NB4 (cell line): ENCODE data around the gene LYST.

Experiments
- DNase-seq: peaks from one replicate; pipeline ENCODE4 v3.0.0; 2010; ENCODE audit warnings: low read depth
- H3K4me3 ChIP-seq: one replicate; pipeline ENCODE4 v1.5.1; 2011; ENCODE audit warnings: mild to moderate bottlenecking, low read depth, low read length, moderate library complexity
- CTCF ChIP-seq: IDR thresholded peaks from one replicate; pipeline ENCODE4 v1.5.1; 2012; ENCODE audit warnings: low read depth, low read length
- MYC ChIP-seq: IDR thresholded peaks from 2 replicates; pipeline ENCODE4 v1.6.1; 2011; ENCODE audit warnings: low read depth, low read length
- POLR2A ChIP-seq: IDR thresholded peaks from 2 replicates; pipeline ENCODE4 v1.6.1; 2011; ENCODE audit warnings: mild to moderate bottlenecking; ENCODE audit not compliant: insufficient read length; ENCODE audit errors: extremely low read depth
- TF ChIP-seq, protein P1 (sequence below): IDR thresholded peaks from 2 replicates; pipeline ENCODE4 v1.6.1; 2011; ENCODE audit warnings: low read depth, low read length

The LYST gene

GRCh38 chr1:235748747-235749146 is 118.0 kb downstream of the LYST start:
- DNase-seq = no peak
- no peak for TF ChIP-seq POLR2A
- TF ChIP-seq CTCF = no peak
- TF ChIP-seq, protein P1, sequence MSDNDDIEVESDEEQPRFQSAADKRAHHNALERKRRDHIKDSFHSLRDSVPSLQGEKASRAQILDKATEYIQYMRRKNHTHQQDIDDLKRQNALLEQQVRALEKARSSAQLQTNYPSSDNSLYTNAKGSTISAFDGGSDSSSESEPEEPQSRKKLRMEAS = no peak
- TF ChIP-seq MYC = no peak
- H3K4me3 ChIP-seq = no peak overlapping the region

DNA sequence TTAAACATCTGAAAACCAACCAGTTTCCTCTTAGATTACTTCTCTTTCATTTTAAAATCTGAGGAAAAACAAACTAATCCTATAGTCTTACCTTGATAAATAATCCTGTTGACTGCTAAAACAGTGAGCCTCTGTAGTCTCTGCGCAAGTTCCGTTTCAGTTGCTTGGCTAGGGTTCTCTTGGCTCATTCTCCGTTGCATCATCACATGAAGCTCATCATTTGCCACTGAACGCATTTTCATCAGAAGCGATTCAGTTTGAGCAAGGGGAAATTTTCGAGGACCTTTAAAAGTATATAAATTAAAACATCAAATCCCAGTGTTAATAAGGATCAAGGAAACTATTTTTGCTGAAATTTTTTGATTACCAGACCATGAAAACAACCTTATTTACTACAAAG is 120.5 kb downstream of the LYST start:
- H3K4me3 ChIP-seq = no peak overlapping the region
- DNase-seq = no peak
- TF ChIP-seq, protein P1 = no peak
- TF ChIP-seq CTCF (no peak), POLR2A (no peak), MYC (no peak)

DNA sequence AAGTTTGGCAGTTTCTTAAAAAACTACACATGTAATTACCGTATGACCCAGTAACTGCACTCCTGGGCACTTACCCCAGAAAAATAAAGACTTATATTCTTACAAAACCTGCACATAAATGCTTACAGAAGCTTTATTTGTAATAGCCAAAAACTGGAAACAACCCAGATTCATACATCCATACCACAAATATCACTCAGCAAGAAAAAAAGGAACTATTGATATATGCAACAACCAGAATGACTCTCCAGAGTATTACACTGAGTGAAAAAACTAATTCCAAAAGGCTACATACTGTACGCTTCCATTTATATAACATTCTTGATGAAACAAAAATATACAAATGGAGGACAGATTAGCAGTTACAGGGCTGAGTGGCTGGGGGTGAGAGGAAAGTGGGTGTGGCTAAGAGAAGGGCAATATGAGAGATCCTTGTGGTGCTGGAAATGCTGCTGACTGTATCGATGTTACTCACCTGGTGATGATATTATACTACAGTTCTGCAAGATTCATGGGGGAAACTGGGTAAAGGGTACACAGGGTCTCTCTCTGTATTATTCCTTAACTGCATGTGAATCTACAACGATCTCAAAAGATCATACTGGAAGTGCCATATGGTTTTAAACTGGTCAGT is 121.1 kb downstream of the LYST start:
- H3K4me3 ChIP-seq = no peak overlapping the region
- no peak for TF ChIP-seq POLR2A
- no peak for TF ChIP-seq MYC
- TF ChIP-seq, protein P1 = no peak
- TF ChIP-seq CTCF = no peak
- DNase-seq = no peak

GRCh38 chr1:235742914-235743599 is 123.6 kb downstream of the LYST start:
- H3K4me3 ChIP-seq = no peak overlapping the region
- no peak for TF ChIP-seq CTCF
- TF ChIP-seq MYC = no peak
- TF ChIP-seq POLR2A = no peak
- TF ChIP-seq, protein P1 = no peak
- DNase-seq = no peak

DNA sequence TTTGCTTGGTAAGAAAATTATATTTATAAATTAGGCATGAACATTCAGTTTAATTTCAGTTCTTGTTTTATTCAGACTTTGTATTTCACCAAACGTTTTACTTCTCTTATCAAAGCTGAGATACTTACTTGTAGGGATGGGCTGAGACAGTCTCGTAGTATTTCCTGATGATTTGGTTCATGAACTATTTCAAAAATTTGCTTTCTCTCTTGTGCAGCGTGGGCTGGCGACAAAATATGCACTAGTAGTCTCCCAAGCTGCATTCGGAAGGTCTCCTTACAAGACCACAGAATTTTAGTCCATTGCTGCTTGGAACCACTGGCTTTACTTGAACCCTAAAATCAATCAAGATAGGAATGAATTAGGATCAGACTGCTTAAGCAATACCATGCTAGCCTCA is 125.4 kb downstream of the LYST start:
- TF ChIP-seq, protein P1 = no peak
- no peak for TF ChIP-seq CTCF
- no peak for TF ChIP-seq POLR2A
- no peak for TF ChIP-seq MYC
- no peak for DNase-seq
- H3K4me3 ChIP-seq = no peak overlapping the region
